SK-N-SH (cell line): ENCODE results near the gene SLC17A9. TPM values are rescaled to one million over a fixed set of nuclear protein-coding genes. Genes with fewer than 3 reads are reported as not detected.

Source experiments
- CTCF ChIA-PET: fragments of 300-600, 350-600 bp; formaldehyde crosslinking; extraction: SDS; loops from one replicate; lab custom pipeline; 2021; lab: Yijun Ruan, JAX
- POLR2A ChIA-PET: fragments of 350-600 bp; sonication (Branson Sonifier 250); formaldehyde crosslinking; extraction: SDS; loops from one replicate; lab custom pipeline; 2020; ENCODE audit warnings: antibody characterized with exemption, inconsistent platforms; lab: Yijun Ruan, JAX
- DNase-seq: peaks from one replicate; pipeline ENCODE4 v3.0.0; 2012
- H2AFZ ChIP-seq: fragments of 200-600 bp; sonication (generic); 2 replicates; pipeline ENCODE4 v1.8.1; 2016; ENCODE audit warnings: antibody characterized with exemption, mild to moderate bottlenecking, low read depth
- H3F3A ChIP-seq: fragments of 200-600 bp; sonication (generic); replicated peaks from 2 replicates; pipeline ENCODE3; 2016; ENCODE audit warnings: antibody characterized with exemption, mild to moderate bottlenecking; ENCODE audit not compliant: insufficient read depth
- H3K27ac ChIP-seq, 2 experiments: fragments of 200-500 bp in 1 of 2; fragments of 200-600 bp in 1 of 2; sonication (Bioruptor generic) in 1 of 2; sonication (generic), shearing (Covaris generic) in 1 of 2; 2 replicates each; pipeline versions ENCODE4 v1.5.1 to v1.6.1; 2014 to 2016; ENCODE audit warnings: low read depth in 2 of 2, inconsistent platforms in 1 of 2, low read length in 1 of 2, mild to moderate bottlenecking in 1 of 2, mixed read lengths in 1 of 2
- H3K27me3 ChIP-seq: fragments of 200-600 bp; sonication (generic), shearing (Covaris generic); 2 replicates; pipeline ENCODE4 v1.6.1; 2016; ENCODE audit warnings: mixed run types; ENCODE audit not compliant: insufficient read depth
- H3K36me3 ChIP-seq, 2 experiments: fragments of 200-500 bp in 1 of 2; fragments of 200-600 bp in 1 of 2; sonication (Bioruptor generic) in 1 of 2; sonication (generic) in 1 of 2; replicated peaks in 1 of 2; 2 replicates each; pipeline versions ENCODE3 to v1.5.1; 2014 to 2016; ENCODE audit warnings: low read length in 1 of 2, mild to moderate bottlenecking in 1 of 2; ENCODE audit not compliant: insufficient read depth in 2 of 2, control insufficient read depth in 1 of 2
- H3K4me1 ChIP-seq, 2 experiments: fragments of 200-500 bp in 1 of 2; fragments of 200-600 bp in 1 of 2; sonication (Bioruptor generic) in 1 of 2; sonication (generic), shearing (Covaris generic) in 1 of 2; 2 replicates each; pipeline versions ENCODE4 v1.5.1 to v1.6.1; 2014 to 2016; ENCODE audit warnings: low read depth in 1 of 2, low read length in 1 of 2, mixed run types in 1 of 2; ENCODE audit not compliant: insufficient read depth in 2 of 2, control insufficient read depth in 1 of 2
- H3K4me2 ChIP-seq: fragments of 200-600 bp; sonication (generic), shearing (Covaris generic); 2 replicates; pipeline ENCODE4 v1.6.1; 2017; ENCODE audit warnings: mixed run types
- H3K4me3 ChIP-seq, 2 experiments: fragments of 200-500 bp in 1 of 2; fragments of 200-600 bp in 1 of 2; sonication (Bioruptor generic) in 1 of 2; sonication (generic), shearing (Covaris generic) in 1 of 2; 2 replicates each; pipeline versions ENCODE4 v1.5.1 to v1.8.1; 2014 to 2016; ENCODE audit warnings: low read depth in 2 of 2, inconsistent platforms in 1 of 2, low read length in 1 of 2, mild to moderate bottlenecking in 1 of 2, mixed read lengths in 1 of 2, moderate library complexity in 1 of 2
- H3K79me2 ChIP-seq: fragments of 200-600 bp; sonication (generic); 2 replicates; pipeline ENCODE4 v1.8.1; 2017; ENCODE audit warnings: mild to moderate bottlenecking; ENCODE audit not compliant: insufficient read depth
- H3K9ac ChIP-seq: fragments of 200-600 bp; sonication (generic); 2 replicates; pipeline ENCODE4 v1.6.1; 2017; ENCODE audit warnings: mixed run types
- H3K9me2 ChIP-seq: fragments of 200-600 bp; sonication (generic); 2 replicates; pipeline ENCODE4 v1.6.1; 2017; ENCODE audit warnings: mixed run types
- H3K9me3 ChIP-seq: fragments of 200-600 bp; sonication (generic); 2 replicates; pipeline ENCODE4 v1.6.1; 2017; ENCODE audit warnings: mixed run types, mild to moderate bottlenecking, moderate library complexity
- H4K20me1 ChIP-seq: fragments of 200-600 bp; sonication (generic); 2 replicates; pipeline ENCODE4 v1.6.1; 2017; ENCODE audit warnings: mild to moderate bottlenecking, mixed run types; ENCODE audit not compliant: insufficient read depth
- CTCF ChIP-seq: fragments of 200-600 bp; sonication (generic); IDR thresholded peaks from 2 replicates; pipeline ENCODE4 v1.6.1; 2017; ENCODE audit warnings: antibody characterized with exemption, mild to moderate bottlenecking, moderate library complexity
- FOSL2 ChIP-seq: IDR thresholded peaks from 2 replicates; pipeline ENCODE4 v1.4.0; 2012; ENCODE audit warnings: low read depth, mild to moderate bottlenecking, moderate library complexity, borderline replicate concordance
- FOXM1 ChIP-seq: IDR thresholded peaks from 2 replicates; pipeline ENCODE4 v1.4.0; 2012; ENCODE audit warnings: low read depth, mild to moderate bottlenecking
- MAX ChIP-seq: IDR thresholded peaks from 2 replicates; pipeline ENCODE4 v1.4.0; 2012; ENCODE audit warnings: low read depth
- MXI1 ChIP-seq: IDR thresholded peaks from 2 replicates; pipeline ENCODE4 v1.6.1; 2012; ENCODE audit warnings: mild to moderate bottlenecking, low read depth, low read length, improper control_type of control experiment
- PBX3 ChIP-seq: IDR thresholded peaks from 2 replicates; pipeline ENCODE4; 2012
- RXRA ChIP-seq: IDR thresholded peaks from 2 replicates; pipeline ENCODE4 v1.4.0; 2012; ENCODE audit warnings: low read depth, mild to moderate bottlenecking, borderline replicate concordance
- SIN3A ChIP-seq: IDR thresholded peaks from 2 replicates; pipeline ENCODE4 v1.6.1; 2012; ENCODE audit warnings: low read depth, mild to moderate bottlenecking, low read length, moderate library complexity, borderline replicate concordance
- USF1 ChIP-seq: IDR thresholded peaks from 2 replicates; pipeline ENCODE4 v1.4.0; 2012; ENCODE audit warnings: low read depth, borderline replicate concordance
- WGBS: methylation state at CpG from one replicate; pipeline ENCODE4 v1.1.6; 2017; ENCODE audit warnings: low lambda C conversion rate; 5-methylcytosine and 5-hydroxymethylcytosine counted together
- polyA plus RNA-seq, 3 experiments: library from polyadenylated mRNA; depleted of rRNA; stranded (reverse); fragments of >200 nt; gene quantifications; 2 replicates each; pipeline ENCODE4 v1.2.3, GENCODE V29; 2012

Gene SLC17A9
- polyA plus RNA-seq, 1 of the 3 experiments (the other 2 are of a cell fraction) = not detected

- TF ChIP-seq RXRA (no peak), USF1 (no peak), CTCF (no peak), FOSL2 (no peak), FOXM1 (no peak), PBX3 (no peak), MAX (peak; percentile 98)
Observed at GRCh38 chr20:62937268-62938104, 15.0 kb upstream of the SLC17A9 start (continued).

- Histone ChIP-seq H4K20me1 (peaks cover 61% of the 10 kb centered on the region), H3K27ac (peak within 1 kb of the TSS; percentile 83 to 89), H3K79me2 (peaks cover 95% of the 10 kb centered on the region), H3K4me1 (peaks cover 11 to 21% of the 10 kb centered on the region in 2 experiments), H3K27me3 (no peaks in the 10 kb centered on the region), H3F3A (peaks cover 12% of the 10 kb centered on the region), H3K4me3 (peak within 1 kb of the TSS; percentile 84 to 88), H3K9ac (peak within 1 kb of the TSS; percentile 98), H3K4me2 (peak within 1 kb of the TSS; percentile 77), H3K9me2 (no peaks in the 10 kb centered on the region)
- WGBS = under 1% methylated on average over 24 of the region's 79 CpGs
- POLR2A ChIA-PET = interaction anchor here (0.7 to 1.9 kb wide), 5 partner anchors 8 to 24 kb away, joined by 3 to 8 read pairs (median 4); no protein-coding TSS in a partner anchor
- no peak for TF ChIP-seq RXRA
- peak; percentile 21; the same call in 1 of the 2 replicates for TF ChIP-seq MXI1
- TF ChIP-seq SIN3A = 0 out of 2 replicates have a peak, but pooled peaks have one; percentile 28
- TF ChIP-seq, all 33 proteins: peak for 2
- no peak for DNase-seq
- peak within 1 kb of the TSS; percentile 62 for H2AFZ ChIP-seq
- H3K9me3 ChIP-seq = no peaks in the 10 kb centered on the region
- CTCF ChIA-PET = interaction anchor here (1.0 to 5.7 kb wide), 7 partner anchors 13 to 115 kb away, joined by 3 to 50 read pairs (median 7); partner anchors contain the start of gene DIDO1
- peaks cover 18 to 23% of the 10 kb centered on the region in 2 experiments for H3K36me3 ChIP-seq
Observed at GRCh38 chr20:62938105-62938888, 14.2 kb upstream of the SLC17A9 start, which contains the start of gene GID8. TSS of gene GID8 (plus strand) at chr20:62938147. CDS start at chr20:62941503, 3,356 bp downstream.
